ENCODE measurements around the gene CPED1. TPM values are rescaled to one million over a fixed set of nuclear protein-coding genes. Genes with fewer than 3 reads are reported as not detected.

CPED1 gene
- total RNA-seq, 4 donors from 2014 or later, result 1.9 to 4.4 (median 3.7) TPM

GRCh38 chr7:121077165-121077630, 88.7 kb downstream of the CPED1 start:
- H3K4me3 ChIP-seq (ENCODE audit: low read depth, poor library complexity, severe bottlenecking), result no peak overlapping the region
- DNase-seq (ENCODE audit: low spot score in 2 of 2), result no peak
- TF ChIP-seq CTCF (IDR thresholded peaks at IDR 0.05) (no peak), POLR2A (IDR thresholded peaks at IDR 0.05) (no peak)
- intact Hi-C loops (cut with DNase I; ENCODE audit: low total_unique reads), result no loop called here

GRCh38 chr7:121078701-121079227, 90.3 kb downstream of the CPED1 start:
- H3K4me3 ChIP-seq (ENCODE audit: low read depth, poor library complexity, severe bottlenecking), result no peak overlapping the region
- DNase-seq (ENCODE audit: low spot score in 2 of 2), result no peak
- TF ChIP-seq CTCF (IDR thresholded peaks at IDR 0.05) (no peak), POLR2A (IDR thresholded peaks at IDR 0.05) (no peak)
- 92 to 98% methylated on average over 2 of the region's 2 CpGs for WGBS, 2 donors
- intact Hi-C loops (cut with DNase I; ENCODE audit: low total_unique reads), result no loop called here

GRCh38 chr7:121079425-121080169, 91.1 kb downstream of the CPED1 start:
- WGBS, 2 donors, result 81 to 85% methylated on average over 5 of the region's 5 CpGs
- TF ChIP-seq POLR2A (IDR thresholded peaks at IDR 0.05), result no peak
- TF ChIP-seq CTCF (IDR thresholded peaks at IDR 0.05), result no peak
- DNase-seq (ENCODE audit: low spot score in 2 of 2), result no peak
- no peak overlapping the region for H3K4me3 ChIP-seq (ENCODE audit: low read depth, poor library complexity, severe bottlenecking)
- intact Hi-C loops (cut with DNase I; ENCODE audit: low total_unique reads), result loop anchor here (10.0 kb wide), 2 partner anchors 95 to 275 kb away; partner anchors contain the start of gene CPED1

GRCh38 chr7:121080257-121080912, 91.9 kb downstream of the CPED1 start:
- DNase-seq (ENCODE audit: low spot score in 2 of 2), result no peak
- intact Hi-C loops (cut with DNase I; ENCODE audit: low total_unique reads), result loop anchor here (10.0 kb wide), 2 partner anchors 96 to 276 kb away; partner anchors contain the start of gene CPED1
- 92 to 96% methylated on average over 2 of the region's 2 CpGs for WGBS, 2 donors
- H3K4me3 ChIP-seq (ENCODE audit: low read depth, poor library complexity, severe bottlenecking), result no peak overlapping the region
- TF ChIP-seq POLR2A (IDR thresholded peaks at IDR 0.05) (no peak), CTCF (IDR thresholded peaks at IDR 0.05) (no peak)

GRCh38 chr7:121080913-121081326, 92.4 kb downstream of the CPED1 start:
- no peak for DNase-seq (ENCODE audit: low spot score in 2 of 2)
- intact Hi-C loops (cut with DNase I; ENCODE audit: low total_unique reads), result loop anchor here (10.0 kb wide), 2 partner anchors 96 to 276 kb away; partner anchors contain the start of gene CPED1
- no peak for TF ChIP-seq POLR2A (IDR thresholded peaks at IDR 0.05)
- no peak for TF ChIP-seq CTCF (IDR thresholded peaks at IDR 0.05)
- H3K4me3 ChIP-seq (ENCODE audit: low read depth, poor library complexity, severe bottlenecking), result no peak overlapping the region
- WGBS, 2 donors, result 67 to 68% methylated on average over 4 of the region's 4 CpGs
